Measurements from ENCODE around the gene CBFA2T3. TPM values are rescaled to one million over a fixed set of nuclear protein-coding genes. Genes with fewer than 3 reads are reported as not detected.

Gene CBFA2T3
- total and polyA plus RNA-seq, 2 of the 8 experiments (the other 6 are each of a cell fraction or from before 2014, with no cell fraction given) = 0.51 to 1.3 TPM

GRCh38 chr16:88857728-88858339 lies 119.2 kb downstream of the CBFA2T3 start (continued):
- peak; percentile 45 to 54 for TF ChIP-seq RAD21 (IDR thresholded peaks at IDR 0.05 in 1 of 2, conservative IDR thresholded peaks at IDR 0.05 in 1 of 2; ENCODE audit: low read depth in 2 of 2, low read length in 2 of 2)
- no peak for TF ChIP-seq SIRT6 (IDR thresholded peaks at IDR 0.05; ENCODE audit: low read length)
- no peak for TF ChIP-seq MAFK (IDR thresholded peaks at IDR 0.05; ENCODE audit: low read depth, low read length)
- TF ChIP-seq SP1 (IDR thresholded peaks at IDR 0.05; ENCODE audit: low read depth, low read length) = no peak
- TF ChIP-seq CTBP2 (IDR thresholded peaks at IDR 0.05; ENCODE audit: borderline replicate concordance, insufficient read depth, insufficient read length, low read length) = no peak
- no peak for TF ChIP-seq NANOG (IDR thresholded peaks at IDR 0.05; ENCODE audit: insufficient read depth, low read depth, low read length, poor library complexity, severe bottlenecking)
- TF ChIP-seq SIX5 (IDR thresholded peaks at IDR 0.05; ENCODE audit: low read depth, low read length) = no peak
- TF ChIP-seq TBP (IDR thresholded peaks at IDR 0.05; ENCODE audit: low read depth, low read length) = no peak
- TF ChIP-seq GABPA (IDR thresholded peaks at IDR 0.05; ENCODE audit: borderline replicate concordance, insufficient read depth, low read length) = no peak
- no peak for TF ChIP-seq ATF2 (IDR thresholded peaks at IDR 0.05; ENCODE audit: low read length)
- TF ChIP-seq GTF2F1 (IDR thresholded peaks at IDR 0.05; ENCODE audit: borderline replicate concordance, low read depth, low read length) = no peak
- TF ChIP-seq TEAD4 (IDR thresholded peaks at IDR 0.05; ENCODE audit: low read depth, low read length) = no peak
- TF ChIP-seq SUZ12 (IDR thresholded peaks at IDR 0.05; ENCODE audit: low read length) = no peak
- no peak for TF ChIP-seq BACH1 (IDR thresholded peaks at IDR 0.05; ENCODE audit: low read length)
- TF ChIP-seq EP300 (IDR thresholded peaks at IDR 0.05; ENCODE audit: borderline replicate concordance in 1 of 2, low read depth in 2 of 2, low read length in 2 of 2) = no peak
- no peak for TF ChIP-seq KDM1A (IDR thresholded peaks at IDR 0.05; ENCODE audit: borderline replicate concordance, low read length)
- TF ChIP-seq YY1 (IDR thresholded peaks at IDR 0.05; ENCODE audit: low read depth, low read length) = no peak
